Hepatocyte (in vitro differentiated cells): ENCODE results near the gene CREB3. TPM values are rescaled to one million over a fixed set of nuclear protein-coding genes. Genes with fewer than 3 reads are reported as not detected.
A peak's percentile ranks its signal among the peaks of the same experiment; 100 is the strongest.

Source experiments
- DNase-seq: peaks from one replicate; pipeline ENCODE4 v3.0.0-alpha.2; 2016; ENCODE audit warnings: low spot score
- H2AFZ ChIP-seq: fragments of 200-600 bp; sonication (generic); 2 replicates; pipeline ENCODE4 v1.6.0; 2016; ENCODE audit warnings: antibody characterized with exemption, mild to moderate bottlenecking
- H3K27ac ChIP-seq: fragments of 200-600 bp; sonication (generic); 2 replicates; pipeline ENCODE4 v1.5.1; 2016; ENCODE audit warnings: mild to moderate bottlenecking
- H3K27me3 ChIP-seq: fragments of 200-600 bp; sonication (generic); 2 replicates; pipeline ENCODE4 v1.6.1; 2016
- H3K36me3 ChIP-seq: fragments of 200-600 bp; sonication (generic); replicated peaks from 2 replicates; pipeline ENCODE4 v1.5.1; 2016; ENCODE audit warnings: low read depth; ENCODE audit not compliant: insufficient read depth
- H3K4me1 ChIP-seq: fragments of 200-600 bp; sonication (generic); 2 replicates; pipeline ENCODE4 v1.5.1; 2016; ENCODE audit warnings: mild to moderate bottlenecking, moderate library complexity; ENCODE audit not compliant: insufficient read depth
- H3K4me2 ChIP-seq: fragments of 200-600 bp; sonication (generic); 2 replicates; pipeline ENCODE4 v1.6.0; 2016
- H3K4me3 ChIP-seq: fragments of 200-600 bp; sonication (generic); 2 replicates; pipeline ENCODE4 v1.5.1; 2016; ENCODE audit warnings: mild to moderate bottlenecking
- H3K79me2 ChIP-seq: fragments of 200-600 bp; sonication (generic); 2 replicates; pipeline ENCODE4 v1.6.0; 2017; ENCODE audit warnings: mild to moderate bottlenecking
- H3K9me2 ChIP-seq: fragments of 200-600 bp; sonication (generic); replicated peaks from 2 replicates; pipeline ENCODE4 v1.6.0; 2017; ENCODE audit warnings: mild to moderate bottlenecking; ENCODE audit not compliant: insufficient read depth
- H3K9me3 ChIP-seq: fragments of 200-600 bp; sonication (generic); 2 replicates; pipeline ENCODE4 v1.5.1; 2016; ENCODE audit warnings: low read depth, mild to moderate bottlenecking
- H4K20me1 ChIP-seq: fragments of 200-600 bp; sonication (generic); 2 replicates; pipeline ENCODE4 v1.6.0; 2016; ENCODE audit warnings: mild to moderate bottlenecking; ENCODE audit not compliant: insufficient read depth, poor library complexity, severe bottlenecking
- EZH2 ChIP-seq: fragments of 200-600 bp; sonication (generic); IDR thresholded peaks from 2 replicates; pipeline ENCODE4 v1.6.1; 2016; ENCODE audit warnings: antibody characterized with exemption, mild to moderate bottlenecking, borderline replicate concordance
- EZH2phosphoT487 ChIP-seq: fragments of 200-600 bp; sonication (generic); IDR thresholded peaks from one replicate; pipeline ENCODE4 v1.6.1; 2018; ENCODE audit warnings: antibody characterized with exemption, mild to moderate bottlenecking, low read depth, moderate library complexity; ENCODE audit not compliant: unreplicated experiment, severe bottlenecking
- WGBS: methylation state at CpG from one replicate; pipeline ENCODE4 v1.1.6; 2016; ENCODE audit warnings: low lambda C conversion rate; ENCODE audit errors: missing lambda C conversion rate; 5-methylcytosine and 5-hydroxymethylcytosine counted together
- polyA plus RNA-seq: library from polyadenylated mRNA; unstranded; fragments of >200 nt; fragmentation: Nextera tagmentation; extraction: Ambion mirVana; gene quantifications from 2 replicates; pipeline ENCODE4 v1.2.1, GENCODE V29; 2016
- total RNA-seq: library from RNA; depleted of rRNA; stranded (reverse); fragments of >200 nt; gene quantifications from 2 replicates; pipeline ENCODE4 v1.2.3, GENCODE V29; 2014
- TF ChIP-seq, protein P1 (sequence below): fragments of 200-600 bp; sonication (generic); IDR thresholded peaks from 2 replicates; pipeline ENCODE4 v1.5.1; 2016; ENCODE audit warnings: antibody characterized with exemption, mild to moderate bottlenecking; ENCODE audit not compliant: poor library complexity

CREB3 gene
- total and polyA plus RNA-seq, 2 experiments from 2014 or later: 54.6 to 79.9 TPM

DNA sequence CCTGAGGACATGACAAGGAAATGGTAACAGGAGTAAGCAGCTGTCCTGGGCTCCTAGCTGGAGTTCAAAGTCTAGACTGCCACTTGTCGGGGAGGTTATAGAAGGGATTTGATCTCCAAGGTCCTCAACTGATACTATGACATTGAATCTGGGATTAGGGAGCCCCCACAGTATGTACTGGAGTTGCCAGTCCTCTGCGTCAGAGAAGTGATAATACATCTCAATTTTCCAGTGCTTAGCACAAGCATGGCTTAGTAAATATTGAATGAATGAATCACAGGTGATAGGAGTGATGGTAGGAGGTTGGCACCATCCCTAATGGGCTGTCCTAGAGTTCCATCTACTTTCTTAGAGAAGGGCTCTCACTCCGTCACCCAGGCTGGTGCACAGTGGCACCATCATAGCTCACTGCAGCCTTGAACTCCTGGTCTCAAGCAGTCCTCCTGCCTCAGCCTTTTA is 36.5 kb upstream of the CREB3 start:
- H3K27ac ChIP-seq: peak overlapping the region; percentile 90
- H2AFZ ChIP-seq: no peak overlapping the region
- no peaks in the 10 kb centered on the region for H3K36me3 ChIP-seq
- no peaks in the 10 kb centered on the region for H3K9me3 ChIP-seq
- TF ChIP-seq EZH2: no peak
- TF ChIP-seq, protein P1, sequence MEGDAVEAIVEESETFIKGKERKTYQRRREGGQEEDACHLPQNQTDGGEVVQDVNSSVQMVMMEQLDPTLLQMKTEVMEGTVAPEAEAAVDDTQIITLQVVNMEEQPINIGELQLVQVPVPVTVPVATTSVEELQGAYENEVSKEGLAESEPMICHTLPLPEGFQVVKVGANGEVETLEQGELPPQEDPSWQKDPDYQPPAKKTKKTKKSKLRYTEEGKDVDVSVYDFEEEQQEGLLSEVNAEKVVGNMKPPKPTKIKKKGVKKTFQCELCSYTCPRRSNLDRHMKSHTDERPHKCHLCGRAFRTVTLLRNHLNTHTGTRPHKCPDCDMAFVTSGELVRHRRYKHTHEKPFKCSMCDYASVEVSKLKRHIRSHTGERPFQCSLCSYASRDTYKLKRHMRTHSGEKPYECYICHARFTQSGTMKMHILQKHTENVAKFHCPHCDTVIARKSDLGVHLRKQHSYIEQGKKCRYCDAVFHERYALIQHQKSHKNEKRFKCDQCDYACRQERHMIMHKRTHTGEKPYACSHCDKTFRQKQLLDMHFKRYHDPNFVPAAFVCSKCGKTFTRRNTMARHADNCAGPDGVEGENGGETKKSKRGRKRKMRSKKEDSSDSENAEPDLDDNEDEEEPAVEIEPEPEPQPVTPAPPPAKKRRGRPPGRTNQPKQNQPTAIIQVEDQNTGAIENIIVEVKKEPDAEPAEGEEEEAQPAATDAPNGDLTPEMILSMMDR: no peak
- no peak for TF ChIP-seq EZH2phosphoT487
- H3K4me1 ChIP-seq: peaks cover 6% of the 10 kb centered on the region
- WGBS: 86% methylated on average over 3 of the region's 3 CpGs
- peak; percentile 51 for DNase-seq
- H3K27me3 ChIP-seq: no peaks in the 10 kb centered on the region
- no peaks in the 10 kb centered on the region for H4K20me1 ChIP-seq
- no peaks in the 10 kb centered on the region for H3K9me2 ChIP-seq
- H3K4me3 ChIP-seq: no peak overlapping the region
- no peak overlapping the region for H3K4me2 ChIP-seq
- no peaks in the 10 kb centered on the region for H3K79me2 ChIP-seq

DNA sequence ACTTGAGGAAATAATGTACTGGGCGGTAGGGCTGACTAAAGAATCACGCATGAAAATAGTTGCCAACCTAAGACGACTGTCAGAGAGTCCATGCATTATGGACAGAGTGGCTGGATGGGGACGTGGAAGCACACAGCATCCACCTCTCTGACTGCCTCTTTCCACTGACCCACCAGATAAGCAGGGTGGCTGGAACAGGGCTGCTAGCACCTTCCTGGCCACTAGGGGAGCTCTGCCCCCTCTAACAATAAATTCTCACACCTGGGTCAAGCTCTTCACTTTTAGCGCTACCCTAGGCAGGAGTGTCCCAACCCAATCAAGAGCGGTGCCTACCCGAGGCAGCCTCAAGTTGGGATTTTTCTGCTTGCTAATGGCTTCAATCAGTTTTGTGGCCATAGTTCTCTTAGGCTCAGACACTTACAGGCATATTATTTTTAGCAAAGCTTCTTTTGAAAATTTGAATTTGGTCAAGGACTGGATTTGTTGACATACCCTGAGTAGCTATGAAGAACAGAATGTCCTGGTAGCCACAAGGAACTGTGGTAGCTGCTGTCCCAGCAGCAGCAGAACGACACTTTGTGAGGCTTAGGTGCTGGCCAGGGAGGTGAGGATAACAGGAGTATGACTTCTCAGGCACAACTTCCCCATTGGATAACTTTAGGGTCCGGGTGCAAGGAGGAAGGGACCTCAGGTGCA is 35.8 kb upstream of the CREB3 start:
- WGBS: 47% methylated on average over 9 of the region's 9 CpGs
- no peak overlapping the region for H2AFZ ChIP-seq
- no peak overlapping the region for H3K4me3 ChIP-seq
- no peaks in the 10 kb centered on the region for H3K36me3 ChIP-seq
- H3K9me3 ChIP-seq: no peaks in the 10 kb centered on the region
- H3K4me2 ChIP-seq: no peak overlapping the region
- H3K27ac ChIP-seq: peak overlapping the region; percentile 86
- no peaks in the 10 kb centered on the region for H3K9me2 ChIP-seq
- H3K27me3 ChIP-seq: no peaks in the 10 kb centered on the region
- peak; percentile 74 for DNase-seq
- TF ChIP-seq EZH2: no peak
- TF ChIP-seq EZH2phosphoT487: no peak
- TF ChIP-seq, protein P1: peak; percentile 71
- no peaks in the 10 kb centered on the region for H3K79me2 ChIP-seq
- H4K20me1 ChIP-seq: no peaks in the 10 kb centered on the region
- peaks cover 2% of the 10 kb centered on the region for H3K4me1 ChIP-seq

DNA sequence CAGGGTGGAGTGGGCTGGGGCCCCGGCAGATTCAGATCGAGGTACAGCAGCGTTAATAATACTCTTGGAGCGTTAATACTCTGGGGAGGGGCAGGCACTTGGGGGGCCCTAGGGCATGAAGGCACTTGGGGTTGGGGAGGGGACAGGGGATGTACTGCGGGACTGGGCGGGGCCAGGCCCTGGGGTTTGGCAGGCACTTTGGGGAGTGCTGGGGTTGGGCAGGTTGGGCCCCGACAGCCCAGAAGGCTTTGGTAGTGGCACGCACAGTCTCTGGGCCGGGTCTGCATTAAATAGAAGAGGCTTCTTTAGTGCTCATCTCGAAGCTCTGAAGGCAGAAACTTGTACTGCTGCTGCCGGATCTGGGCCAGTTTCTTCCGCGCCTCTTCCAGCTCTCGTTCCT is 35.0 kb upstream of the CREB3 start:
- Histone ChIP-seq H3K4me3 (no peak overlapping the region), H3K4me1 (no peaks in the 10 kb centered on the region), H4K20me1 (no peaks in the 10 kb centered on the region), H3K27me3 (no peaks in the 10 kb centered on the region), H2AFZ (no peak overlapping the region), H3K79me2 (no peaks in the 10 kb centered on the region), H3K9me2 (no peaks in the 10 kb centered on the region), H3K27ac (peak overlapping the region; percentile 86), H3K36me3 (no peaks in the 10 kb centered on the region), H3K4me2 (no peak overlapping the region), H3K9me3 (no peaks in the 10 kb centered on the region)
- TF ChIP-seq, protein P1: no peak
- TF ChIP-seq EZH2: no peak
- no peak for DNase-seq
- 98% methylated on average over 14 of the region's 14 CpGs for WGBS
